Measurements from ENCODE around the gene GSN.
A peak's percentile ranks its signal among the peaks of the same experiment; 100 is the strongest.

GSN gene

GRCh38 chr9:121316852-121317373 is 49.0 kb downstream of the GSN start:
- TF ChIP-seq ZFX (IDR thresholded peaks at IDR 0.05; ENCODE audit: borderline replicate concordance): no peak
- no peak for TF ChIP-seq CTCF (IDR thresholded peaks at IDR 0.05)
- H3K27ac ChIP-seq: no peak overlapping the region

GRCh38 chr9:121317737-121318630 is 50.0 kb downstream of the GSN start:
- H3K27ac ChIP-seq: no peak overlapping the region
- TF ChIP-seq CTCF (IDR thresholded peaks at IDR 0.05) (no peak), ZFX (IDR thresholded peaks at IDR 0.05; ENCODE audit: borderline replicate concordance) (no peak)

GRCh38 chr9:121318631-121319382 is 50.8 kb downstream of the GSN start:
- no peak overlapping the region for H3K27ac ChIP-seq
- TF ChIP-seq ZFX (IDR thresholded peaks at IDR 0.05; ENCODE audit: borderline replicate concordance) (no peak), CTCF (IDR thresholded peaks at IDR 0.05) (no peak)

GRCh38 chr9:121319383-121319780 is 51.4 kb downstream of the GSN start:
- H3K27ac ChIP-seq: no peak overlapping the region
- TF ChIP-seq CTCF (IDR thresholded peaks at IDR 0.05) (no peak), ZFX (IDR thresholded peaks at IDR 0.05; ENCODE audit: borderline replicate concordance) (no peak)

- TF ChIP-seq CTCF (IDR thresholded peaks at IDR 0.05): no peak
- no peak for TF ChIP-seq ZFX (IDR thresholded peaks at IDR 0.05; ENCODE audit: borderline replicate concordance)
Measured at GRCh38 chr9:121321016-121321503, 53.1 kb downstream of the GSN start.

GRCh38 chr9:121322037-121322736 is 54.2 kb downstream of the GSN start:
- peak overlapping the region; percentile 44 for H3K27ac ChIP-seq
- TF ChIP-seq CTCF (IDR thresholded peaks at IDR 0.05): no peak
- no peak for TF ChIP-seq ZFX (IDR thresholded peaks at IDR 0.05; ENCODE audit: borderline replicate concordance)

More at GRCh38 chr9:121321016-121321503, 53.1 kb downstream of the GSN start:
- H3K27ac ChIP-seq: no peak overlapping the region
